Measurements from ENCODE around the gene GPT2. TPM values are rescaled to one million over a fixed set of nuclear protein-coding genes. Genes with fewer than 3 reads are reported as not detected.

Gene GPT2
- total RNA-seq, 1 donor from 2014 or later = 71.2 TPM

DNA sequence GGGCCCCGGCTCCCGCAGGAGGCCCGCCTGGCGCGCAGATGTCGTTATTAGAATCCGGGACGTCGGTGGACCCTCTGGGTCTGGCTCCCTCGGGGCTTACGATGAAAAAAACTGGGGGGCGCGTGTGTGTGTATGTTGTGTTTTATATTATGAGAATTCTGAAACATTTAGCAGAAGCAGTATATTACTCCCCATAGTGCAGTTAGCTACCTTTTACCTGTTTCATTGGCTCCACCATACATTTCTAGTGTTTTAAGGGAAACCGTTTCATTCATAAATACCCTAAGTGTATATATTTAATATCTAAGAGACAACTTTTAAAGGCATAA, 89.8 kb downstream of the GPT2 start:
- Histone ChIP-seq H3K4me3 (ENCODE audit: low read depth, low read length) (peak overlapping the region; percentile 67), H3K36me3 (ENCODE audit: control insufficient read depth, insufficient read depth, low read length) (no peaks in the 10 kb centered on the region), H3K27me3 (ENCODE audit: control insufficient read depth, insufficient read depth, low read length) (no peaks in the 10 kb centered on the region)
- no peak for TF ChIP-seq CTCF (IDR thresholded peaks at IDR 0.05; ENCODE audit: insufficient read depth, low read length, poor library complexity, severe bottlenecking)
- no peak for DNase-seq (ENCODE audit: low read depth)

- no peak for TF ChIP-seq CTCF (IDR thresholded peaks at IDR 0.05; ENCODE audit: insufficient read depth, low read length, poor library complexity, severe bottlenecking)
- Histone ChIP-seq H3K27me3 (ENCODE audit: control insufficient read depth, insufficient read depth, low read length) (no peaks in the 10 kb centered on the region), H3K4me3 (ENCODE audit: low read depth, low read length) (no peak overlapping the region), H3K36me3 (ENCODE audit: control insufficient read depth, insufficient read depth, low read length) (no peaks in the 10 kb centered on the region)
- no peak for DNase-seq (ENCODE audit: low read depth)
Observed at GRCh38 chr16:46974352-46974751, 90.2 kb downstream of the GPT2 start.

- no peak for TF ChIP-seq CTCF (IDR thresholded peaks at IDR 0.05; ENCODE audit: insufficient read depth, low read length, poor library complexity, severe bottlenecking)
- H3K4me3 ChIP-seq (ENCODE audit: low read depth, low read length) = no peak overlapping the region
- DNase-seq (ENCODE audit: low read depth) = no peak
Observed at GRCh38 chr16:46975165-46975564, 91.0 kb downstream of the GPT2 start.

GRCh38 chr16:46975908-46976470, 91.8 kb downstream of the GPT2 start:
- no peaks in the 10 kb centered on the region for H3K36me3 ChIP-seq (ENCODE audit: control insufficient read depth, insufficient read depth, low read length)
- no peak for DNase-seq (ENCODE audit: low read depth)
- no peak overlapping the region for H3K4me3 ChIP-seq (ENCODE audit: low read depth, low read length)
- TF ChIP-seq CTCF (IDR thresholded peaks at IDR 0.05; ENCODE audit: insufficient read depth, low read length, poor library complexity, severe bottlenecking) = no peak
- H3K27me3 ChIP-seq (ENCODE audit: control insufficient read depth, insufficient read depth, low read length) = no peaks in the 10 kb centered on the region

More at GRCh38 chr16:46975165-46975564, 91.0 kb downstream of the GPT2 start:
- Histone ChIP-seq H3K27me3 (ENCODE audit: control insufficient read depth, insufficient read depth, low read length) (no peaks in the 10 kb centered on the region), H3K36me3 (ENCODE audit: control insufficient read depth, insufficient read depth, low read length) (no peaks in the 10 kb centered on the region)

GRCh38 chr16:46976550-46976949, 92.4 kb downstream of the GPT2 start:
- H3K36me3 ChIP-seq (ENCODE audit: control insufficient read depth, insufficient read depth, low read length) = no peaks in the 10 kb centered on the region
- no peak for DNase-seq (ENCODE audit: low read depth)
- H3K4me3 ChIP-seq (ENCODE audit: low read depth, low read length) = no peak overlapping the region
- no peak for TF ChIP-seq CTCF (IDR thresholded peaks at IDR 0.05; ENCODE audit: insufficient read depth, low read length, poor library complexity, severe bottlenecking)
- H3K27me3 ChIP-seq (ENCODE audit: control insufficient read depth, insufficient read depth, low read length) = no peaks in the 10 kb centered on the region

Other genes with a start within 250 kb of the GPT2 start
- 128 and 147 TPM in 2 replicates for gene VPS35, start 195.2 kb upstream of the GPT2 start, total RNA-seq
- 7.5 and 9.7 TPM in 2 replicates for gene ORC6, start 194.7 kb upstream of the GPT2 start, total RNA-seq
- gene MYLK3, start 136.0 kb upstream of the GPT2 start, total RNA-seq = 0.68 TPM in 1 of 2 replicates, not detected in the other
- 7.5 and 10.1 TPM in 2 replicates for gene C16orf87, start 53.2 kb upstream of the GPT2 start, total RNA-seq
- 68.4 and 81.9 TPM in 2 replicates for gene DNAJA2, start 89.3 kb downstream of the GPT2 start, total RNA-seq

Data from kidney epithelial cell (primary cell).